ENCODE results near the gene CA5B.

DNA sequence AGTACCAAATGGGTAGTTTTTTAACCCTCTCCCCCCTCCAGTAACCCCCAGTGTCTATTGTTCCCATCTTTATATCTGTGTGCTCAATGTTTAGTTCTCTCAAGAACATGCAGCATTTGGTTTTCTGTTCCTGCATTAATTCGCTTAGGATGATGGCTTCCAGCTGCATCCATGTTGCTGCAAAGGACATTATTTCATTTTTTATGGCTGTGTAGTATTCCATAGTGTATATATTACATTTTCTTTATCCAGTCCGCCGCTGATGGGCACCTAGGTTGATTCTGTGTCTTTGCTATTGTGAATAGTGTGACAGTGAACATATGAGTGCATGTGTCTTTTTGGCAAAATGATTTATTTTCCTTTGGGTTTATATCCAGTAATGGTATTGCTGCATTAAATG lies 41.6 kb upstream of the CA5B start:
- TF ChIP-seq POLR2A (IDR thresholded peaks at IDR 0.05; ENCODE audit: low read depth) (no peak), EP300 (IDR thresholded peaks at IDR 0.05) (no peak)
- TF ChIP-seq, protein P1, sequence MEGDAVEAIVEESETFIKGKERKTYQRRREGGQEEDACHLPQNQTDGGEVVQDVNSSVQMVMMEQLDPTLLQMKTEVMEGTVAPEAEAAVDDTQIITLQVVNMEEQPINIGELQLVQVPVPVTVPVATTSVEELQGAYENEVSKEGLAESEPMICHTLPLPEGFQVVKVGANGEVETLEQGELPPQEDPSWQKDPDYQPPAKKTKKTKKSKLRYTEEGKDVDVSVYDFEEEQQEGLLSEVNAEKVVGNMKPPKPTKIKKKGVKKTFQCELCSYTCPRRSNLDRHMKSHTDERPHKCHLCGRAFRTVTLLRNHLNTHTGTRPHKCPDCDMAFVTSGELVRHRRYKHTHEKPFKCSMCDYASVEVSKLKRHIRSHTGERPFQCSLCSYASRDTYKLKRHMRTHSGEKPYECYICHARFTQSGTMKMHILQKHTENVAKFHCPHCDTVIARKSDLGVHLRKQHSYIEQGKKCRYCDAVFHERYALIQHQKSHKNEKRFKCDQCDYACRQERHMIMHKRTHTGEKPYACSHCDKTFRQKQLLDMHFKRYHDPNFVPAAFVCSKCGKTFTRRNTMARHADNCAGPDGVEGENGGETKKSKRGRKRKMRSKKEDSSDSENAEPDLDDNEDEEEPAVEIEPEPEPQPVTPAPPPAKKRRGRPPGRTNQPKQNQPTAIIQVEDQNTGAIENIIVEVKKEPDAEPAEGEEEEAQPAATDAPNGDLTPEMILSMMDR (IDR thresholded peaks at IDR 0.05): no peak
